Measurements from ENCODE around the gene TRAM2.

Gene TRAM2

DNA sequence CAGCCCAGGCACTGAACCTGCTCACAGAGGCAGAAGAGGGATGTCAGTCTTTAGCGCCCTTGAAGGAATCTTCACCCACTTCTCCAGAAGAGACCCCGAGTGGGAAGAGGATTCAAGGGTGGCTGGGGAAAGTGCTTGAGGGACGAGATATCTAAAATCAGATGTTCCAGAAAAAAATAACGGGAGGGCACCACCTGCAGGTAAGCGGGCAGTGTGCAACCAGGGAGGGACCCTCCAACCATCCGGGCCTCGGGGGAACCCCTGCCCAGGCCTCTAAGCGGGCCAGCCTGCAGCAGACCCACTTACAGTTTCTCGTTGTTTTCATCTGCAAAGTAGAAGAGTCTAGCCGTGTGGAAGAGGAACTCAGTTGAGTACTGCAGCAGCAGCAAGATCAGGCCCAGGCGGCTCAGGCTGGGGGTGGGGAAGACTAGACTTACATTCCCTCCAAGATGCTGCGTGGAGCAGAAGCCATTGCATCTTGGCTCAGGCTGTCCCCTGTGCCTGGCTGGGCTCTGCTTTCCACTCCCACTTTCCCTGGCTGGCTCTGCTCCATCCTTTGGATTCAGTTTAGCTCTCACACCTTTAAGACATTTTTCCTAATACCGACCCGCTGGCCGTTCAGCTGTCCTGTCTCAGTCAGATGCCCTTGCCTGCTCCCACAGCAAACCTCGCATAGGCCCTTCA lies 71.0 kb downstream of the TRAM2 start:
- no peak for DNase-seq

DNA sequence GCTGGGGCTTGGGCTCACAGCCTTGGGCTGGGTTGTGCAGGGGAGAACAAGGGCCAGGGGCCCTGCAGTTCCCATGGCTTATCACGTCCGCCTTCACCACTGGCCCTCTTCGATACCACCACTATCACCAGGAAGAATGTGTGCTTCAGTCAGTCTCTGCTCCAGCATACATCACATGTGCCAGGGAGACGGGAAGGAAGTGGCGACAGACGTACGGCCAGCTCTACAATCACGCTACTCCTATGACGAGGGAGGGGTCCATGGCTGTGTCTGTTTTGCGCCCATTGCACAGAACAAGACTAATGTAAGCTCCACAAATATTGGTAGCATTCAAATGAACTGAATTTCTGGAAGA lies 72.1 kb downstream of the TRAM2 start:
- DNase-seq: no peak

DNA sequence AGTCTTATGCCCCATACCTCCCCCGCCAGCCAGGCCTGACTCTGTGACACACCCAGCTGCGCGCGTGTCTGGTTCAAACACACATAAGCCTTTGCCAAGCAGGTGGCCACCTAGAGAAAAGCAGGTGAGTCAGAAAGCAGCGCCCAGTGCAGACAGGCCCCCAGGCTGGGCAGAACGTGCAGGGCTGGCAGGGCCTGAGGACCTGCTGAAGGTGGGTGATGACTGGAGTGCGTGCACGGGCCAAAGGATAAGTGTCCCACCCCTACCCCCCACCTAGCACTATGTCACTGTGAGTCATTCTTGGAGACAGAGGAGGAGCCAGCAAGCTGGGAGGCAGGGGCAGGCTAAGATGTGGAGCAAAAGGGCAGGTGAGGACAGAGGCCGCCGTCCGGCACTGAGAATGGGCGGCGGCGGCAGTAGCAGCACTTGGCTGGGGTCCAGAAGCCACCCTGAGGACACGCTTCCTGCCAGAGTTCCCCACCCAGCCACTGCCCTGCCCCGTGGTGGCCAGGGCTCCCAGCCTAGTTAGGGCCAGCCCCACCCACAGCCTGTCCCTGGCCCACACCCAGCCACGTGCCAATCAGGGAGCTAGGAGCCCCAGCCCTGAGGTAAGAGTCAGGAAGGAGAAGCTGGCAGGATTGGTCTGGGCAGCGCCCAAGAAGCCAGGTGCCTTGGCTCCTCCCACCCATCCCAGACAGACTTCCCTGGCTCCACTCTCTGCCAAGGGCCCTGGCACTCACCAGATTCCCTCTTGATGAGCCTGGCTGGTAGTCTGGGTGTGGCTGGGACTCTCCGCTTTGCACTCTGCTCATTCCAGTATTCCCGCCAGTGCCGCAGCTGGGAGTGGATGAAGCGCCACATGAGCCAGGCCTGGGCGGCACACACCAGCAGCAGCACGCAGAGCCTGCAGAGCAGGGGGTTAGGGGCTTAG lies 72.7 kb downstream of the TRAM2 start:
- no peak for DNase-seq

DNA sequence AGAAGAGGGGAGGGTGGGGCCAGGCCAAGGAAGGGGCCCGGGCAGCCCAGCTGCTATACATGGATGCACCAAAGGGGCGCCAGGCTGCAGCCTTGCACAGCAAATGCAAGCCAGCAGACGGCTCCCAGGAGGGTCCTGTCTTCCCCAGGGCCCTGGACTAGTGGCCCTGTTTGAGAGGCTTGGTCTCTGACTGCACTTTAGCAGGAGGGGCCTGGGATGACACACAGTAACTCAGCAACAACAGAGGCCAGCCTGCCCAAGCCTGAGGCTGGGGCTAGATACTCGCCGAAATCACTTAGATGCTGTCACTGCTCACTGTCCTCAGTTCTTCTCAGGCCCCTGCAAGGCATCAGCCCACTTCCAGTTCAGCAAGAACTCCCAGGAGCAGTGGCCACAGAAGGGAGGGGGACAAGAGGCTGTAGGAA lies 73.5 kb downstream of the TRAM2 start:
- DNase-seq: no peak

DNA sequence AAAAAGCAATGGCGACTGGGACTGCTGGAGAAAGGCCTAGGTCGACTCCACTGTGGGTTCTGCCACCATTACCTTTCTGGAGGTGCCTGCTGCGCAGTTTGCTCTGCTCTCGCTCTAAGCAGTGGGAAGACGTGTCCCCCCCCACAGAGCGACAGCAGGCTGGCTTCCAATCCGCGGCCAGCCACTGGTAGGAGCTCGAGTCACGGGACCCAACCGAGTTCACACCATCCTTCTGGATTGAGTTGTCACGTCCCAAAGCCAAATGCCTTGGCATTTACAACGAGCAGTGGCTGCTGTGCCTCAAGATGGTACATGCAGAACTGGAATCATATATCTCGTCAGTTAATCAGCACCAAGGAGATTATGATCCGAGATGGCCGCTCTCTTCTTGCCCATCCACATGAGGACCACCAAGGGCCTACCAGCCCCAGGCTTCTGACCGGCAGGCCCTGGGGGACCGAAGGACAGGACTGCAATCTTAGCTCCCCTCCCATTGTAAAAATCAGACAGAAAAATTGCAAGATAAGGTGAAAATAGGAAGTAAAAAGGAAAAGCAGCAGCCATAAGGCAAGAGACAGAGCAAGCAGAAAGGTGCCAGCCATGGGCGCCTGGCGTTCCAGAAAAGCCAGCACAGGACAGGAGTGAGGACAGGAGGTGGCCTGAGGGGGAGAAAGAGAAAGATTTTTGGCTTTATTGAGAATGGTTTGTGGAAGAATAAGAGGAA lies 74.4 kb downstream of the TRAM2 start:
- DNase-seq: no peak

DNA sequence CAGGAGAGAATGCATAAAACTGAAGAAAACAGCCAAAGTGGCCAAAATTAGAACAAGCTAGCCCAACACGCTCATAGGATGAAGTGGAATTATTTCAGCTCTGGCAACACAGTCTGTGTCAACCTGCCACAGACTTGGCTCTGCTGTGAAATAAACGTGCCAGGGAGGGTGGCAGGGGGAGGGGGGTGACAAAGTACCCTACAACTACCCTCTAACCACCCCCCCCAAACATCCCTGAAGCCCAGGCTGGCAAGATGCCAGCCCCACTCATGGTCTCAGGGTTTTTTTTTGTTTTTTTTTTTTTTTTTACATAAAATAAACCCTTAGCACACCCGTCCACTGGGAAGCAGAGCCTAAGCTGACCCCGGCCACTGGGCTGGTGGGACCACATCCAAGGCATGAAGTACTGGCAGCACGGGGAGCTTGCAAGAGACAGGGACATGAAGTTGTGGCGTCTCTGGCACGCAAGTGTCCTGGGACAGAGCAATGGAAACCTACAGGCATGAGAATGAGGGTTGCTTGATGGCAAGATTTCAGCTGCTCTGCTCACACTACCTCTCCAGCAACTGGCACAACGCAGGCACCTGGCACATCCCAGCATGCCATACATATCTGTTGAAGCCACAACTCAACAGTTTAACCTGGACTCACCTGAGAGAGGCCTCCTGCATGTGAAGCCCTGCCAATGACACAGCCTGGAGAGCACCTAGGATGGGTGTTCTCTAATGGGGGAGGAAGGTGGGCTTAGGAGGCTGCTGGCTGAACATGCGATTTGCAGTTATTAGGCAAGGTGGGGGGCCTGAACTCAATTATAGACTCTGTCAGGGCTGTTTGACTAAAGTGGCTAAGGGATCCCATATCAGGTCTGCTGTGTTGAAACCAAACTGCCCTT lies 76.4 kb downstream of the TRAM2 start:
- DNase-seq: no peak

DNA sequence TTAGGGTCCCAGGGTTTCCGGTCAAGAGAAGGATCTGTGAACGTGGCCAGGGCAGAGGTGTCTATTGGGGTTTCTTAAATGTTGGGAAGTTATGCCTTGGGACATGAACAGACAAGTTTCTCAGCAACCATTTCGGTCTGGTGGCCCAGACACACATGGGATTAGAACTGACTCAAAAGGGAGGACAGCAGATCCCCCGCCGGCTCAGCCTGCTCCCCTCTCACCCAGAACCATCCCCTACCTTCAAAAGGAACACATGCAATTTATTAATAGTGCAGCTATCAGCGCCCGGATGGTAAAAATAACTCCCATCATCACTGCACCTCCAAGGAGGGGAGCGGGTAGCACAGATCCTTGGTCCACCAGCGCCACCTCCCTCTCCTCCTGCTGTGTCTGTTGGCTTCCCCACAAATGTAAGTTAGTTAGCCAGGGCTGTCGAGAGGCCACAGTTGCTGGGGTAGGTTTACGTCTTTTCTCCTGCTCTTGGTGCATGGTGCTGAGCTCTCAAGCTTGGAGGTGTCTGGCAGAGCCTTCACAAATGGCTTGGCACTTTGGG lies 77.1 kb downstream of the TRAM2 start:
- DNase-seq: no peak

DNA sequence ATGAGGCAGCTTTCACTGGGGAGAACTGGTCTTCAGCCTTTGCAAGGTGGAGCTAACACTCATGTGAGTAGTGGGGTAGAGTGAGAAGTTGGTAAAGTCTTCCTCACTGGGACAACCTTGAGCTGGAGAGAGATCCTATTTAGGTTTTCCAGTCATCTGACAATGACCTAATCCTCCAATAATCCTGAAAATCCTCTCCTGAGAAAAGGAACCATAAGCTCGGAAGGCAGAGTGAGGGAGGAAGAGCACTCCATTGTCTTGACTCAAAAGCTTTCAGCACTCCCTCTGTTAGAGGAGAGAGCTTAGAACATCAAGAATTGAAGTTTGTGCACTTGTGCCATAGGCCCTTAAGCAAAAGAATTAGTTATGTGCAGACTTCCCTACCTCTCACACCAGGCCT lies 77.8 kb downstream of the TRAM2 start:
- DNase-seq: no peak

DNA sequence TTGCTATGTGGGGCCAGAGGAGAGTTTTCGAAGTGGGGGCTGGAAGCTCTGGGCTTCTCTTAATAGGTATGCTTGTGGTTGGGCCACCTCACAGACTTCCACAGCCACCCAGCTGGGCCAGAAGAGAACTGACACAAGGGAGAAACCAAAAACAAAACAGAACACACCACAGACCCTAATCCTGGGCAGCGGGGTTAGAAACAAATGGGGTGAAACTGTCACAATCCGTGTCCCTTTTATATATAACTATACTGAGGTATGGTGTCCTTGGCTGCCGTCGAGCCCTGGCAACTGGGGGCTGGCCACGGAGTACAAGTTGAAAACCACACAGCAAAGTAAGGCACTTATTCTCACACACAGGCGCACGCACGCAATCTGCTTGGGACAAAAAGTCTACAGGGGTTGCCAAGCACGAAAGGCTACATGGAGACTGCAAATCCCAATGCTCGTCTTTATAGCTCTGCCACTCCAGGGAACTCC lies 78.3 kb downstream of the TRAM2 start:
- DNase-seq: no peak

DNA sequence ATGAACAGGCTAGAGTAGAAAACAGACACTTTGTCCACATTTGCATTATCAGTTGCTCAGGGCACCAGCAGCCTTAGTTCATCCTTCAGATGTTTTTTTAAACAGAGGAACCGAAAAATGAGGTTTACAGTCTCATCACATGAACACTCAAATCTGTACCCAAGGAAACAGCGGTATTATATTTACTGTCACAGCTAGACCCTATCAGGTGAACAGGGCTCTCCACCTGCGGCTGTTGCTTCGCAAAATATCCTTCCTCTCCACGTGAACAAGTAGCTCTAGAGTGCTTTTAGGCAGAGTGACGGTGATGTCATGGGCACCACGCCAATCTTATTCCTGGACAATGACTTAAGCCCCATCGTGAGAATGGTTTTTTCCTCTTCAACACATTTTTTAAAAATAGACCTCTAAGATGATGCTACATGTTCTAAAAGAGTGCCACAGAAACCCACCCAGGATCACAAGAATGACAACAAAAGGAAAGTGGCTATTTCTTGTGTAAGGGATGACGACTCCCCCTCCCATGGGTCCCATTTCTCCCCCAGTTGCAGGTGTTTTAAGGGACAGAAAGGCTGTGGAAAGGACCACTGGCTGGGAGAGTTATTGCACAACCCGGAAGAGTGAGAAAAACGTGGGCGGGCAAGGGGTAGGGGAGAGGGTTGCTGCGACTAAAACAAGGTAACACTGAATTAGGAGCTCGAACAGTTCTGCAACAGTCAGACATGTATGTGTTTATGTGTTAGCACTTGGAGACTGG lies 79.0 kb downstream of the TRAM2 start:
- no peak for DNase-seq

DNA sequence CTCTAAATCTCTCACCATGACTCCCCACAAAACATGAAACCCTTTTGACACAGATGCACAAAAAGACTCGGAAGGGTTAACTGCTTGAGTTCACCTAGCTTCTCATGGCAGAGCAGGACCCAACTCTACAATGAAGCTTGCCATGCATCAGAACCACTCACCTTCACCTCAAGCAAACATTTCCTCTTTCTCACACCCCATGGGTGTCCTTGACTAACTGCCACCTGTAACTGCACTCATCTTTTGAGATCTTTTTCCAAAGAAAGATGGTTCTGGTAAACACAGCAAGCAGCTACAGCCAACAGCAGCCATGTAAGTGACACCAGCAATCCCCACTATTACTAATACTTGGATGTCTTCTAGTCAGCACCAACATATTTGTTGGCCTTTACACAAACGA lies 80.2 kb downstream of the TRAM2 start:
- DNase-seq: no peak

DNA sequence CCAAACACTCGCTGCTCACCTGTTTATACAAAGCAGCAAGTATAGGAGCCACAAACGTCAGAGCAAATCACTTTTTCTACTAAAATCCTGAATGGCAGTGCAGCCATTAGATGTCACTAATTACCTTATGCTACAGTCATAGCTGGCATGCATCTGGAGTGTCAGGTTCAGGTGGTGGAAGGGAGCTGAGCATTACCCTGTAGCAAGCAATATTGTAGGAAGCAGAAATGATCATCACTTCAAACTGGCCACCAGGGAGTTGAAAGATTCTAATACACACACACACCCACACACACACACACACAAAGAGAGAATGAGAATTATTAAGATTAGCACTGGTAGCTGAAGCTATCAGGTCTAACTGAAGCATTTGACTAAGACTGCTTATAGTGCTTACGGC lies 80.9 kb downstream of the TRAM2 start:
- DNase-seq: no peak

DNA sequence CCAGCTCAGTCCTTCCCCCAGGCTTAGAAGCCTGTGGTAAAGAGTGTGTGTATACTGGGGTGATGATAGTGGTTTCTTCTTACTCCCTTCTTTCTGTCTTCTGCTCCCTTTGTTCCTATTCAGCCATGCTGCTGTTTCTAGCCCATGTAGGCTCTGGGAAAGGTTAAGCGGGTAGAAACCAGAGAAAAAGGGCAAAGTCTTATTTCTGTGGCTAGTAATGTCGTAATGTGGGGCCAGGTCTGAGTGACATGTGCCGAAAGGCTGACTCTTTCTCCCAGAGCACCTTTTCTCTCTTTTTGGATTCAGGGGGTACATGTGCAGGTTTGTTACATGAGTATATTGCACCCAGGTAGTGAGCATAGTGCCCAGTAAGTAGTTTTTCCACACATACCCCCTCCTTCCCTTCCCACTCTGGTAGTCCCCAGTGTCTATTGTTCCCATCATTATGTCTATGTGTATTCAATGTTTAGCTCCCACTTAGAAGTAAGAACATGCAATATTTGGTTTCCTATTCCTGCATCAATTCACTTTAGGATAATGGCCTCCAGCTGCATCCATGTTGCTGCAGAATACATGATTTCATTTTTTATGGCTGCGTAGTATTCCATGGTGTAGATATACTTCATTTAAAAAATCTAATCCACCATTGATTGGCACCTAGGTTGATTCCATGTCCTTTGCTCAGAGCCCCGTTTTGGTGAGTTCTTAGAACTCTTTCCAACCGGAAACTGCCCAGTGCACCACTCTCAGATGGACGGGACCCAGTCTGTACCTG lies 82.4 kb downstream of the TRAM2 start:
- no peak for DNase-seq

DNA sequence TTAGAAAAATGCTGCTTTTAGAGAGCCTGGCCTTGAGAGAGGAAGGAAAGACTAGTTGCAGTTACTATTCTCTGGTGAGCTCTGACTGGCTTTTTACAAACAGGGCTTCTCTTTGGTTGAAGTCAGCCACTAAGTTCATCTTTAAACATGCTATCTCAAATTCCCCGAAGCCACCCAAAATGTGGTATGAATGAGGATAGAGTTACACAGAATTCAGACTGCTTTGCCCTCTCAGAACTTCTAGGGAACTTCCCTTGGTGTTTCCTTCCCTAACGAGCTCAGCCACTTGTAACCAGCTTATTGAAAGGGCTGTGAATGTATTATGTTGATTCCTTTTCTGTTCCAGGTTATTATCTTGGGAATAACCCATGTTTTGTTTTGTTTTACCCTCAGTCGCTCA lies 83.2 kb downstream of the TRAM2 start:
- no peak for DNase-seq

DNA sequence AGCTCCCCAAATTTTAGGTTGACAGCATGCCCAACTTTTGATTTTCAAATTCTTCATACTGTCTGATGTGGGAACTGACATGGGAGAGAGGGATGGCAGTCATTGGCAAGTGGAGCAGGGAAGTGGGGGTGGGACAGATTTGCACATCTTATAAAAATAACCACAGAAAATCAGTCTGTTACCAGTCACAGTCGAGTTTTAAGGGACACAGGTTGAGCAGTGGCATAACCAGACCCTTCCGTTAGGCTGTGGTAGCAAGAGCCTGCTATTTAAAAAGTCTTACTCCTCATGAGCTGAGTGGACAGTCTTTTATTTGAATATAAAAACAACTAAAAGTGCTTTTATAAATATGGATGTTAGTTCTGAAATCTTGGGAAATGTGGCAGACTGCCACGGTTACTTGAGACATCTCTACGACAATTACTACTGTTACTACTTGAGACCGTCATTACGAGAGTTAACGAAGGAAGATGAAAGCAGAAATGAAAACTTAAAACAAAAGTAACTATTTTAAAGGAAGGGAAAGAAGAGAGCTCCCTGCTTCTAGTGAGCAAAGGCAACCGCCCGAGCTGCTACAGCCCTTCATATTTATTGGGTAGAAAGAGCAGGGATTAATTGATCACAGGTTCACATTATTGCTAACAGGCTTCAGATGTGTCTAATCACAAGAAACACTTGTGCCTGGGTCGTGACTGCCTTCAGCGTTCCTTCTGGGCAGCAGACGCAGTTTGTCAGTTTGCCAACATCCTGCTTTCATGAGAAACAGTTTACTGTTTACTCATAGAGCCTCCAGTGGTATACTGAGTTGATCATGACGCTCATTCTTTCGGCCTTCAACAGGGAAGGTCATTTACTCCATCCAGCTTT lies 85.4 kb downstream of the TRAM2 start:
- no peak for DNase-seq

DNA sequence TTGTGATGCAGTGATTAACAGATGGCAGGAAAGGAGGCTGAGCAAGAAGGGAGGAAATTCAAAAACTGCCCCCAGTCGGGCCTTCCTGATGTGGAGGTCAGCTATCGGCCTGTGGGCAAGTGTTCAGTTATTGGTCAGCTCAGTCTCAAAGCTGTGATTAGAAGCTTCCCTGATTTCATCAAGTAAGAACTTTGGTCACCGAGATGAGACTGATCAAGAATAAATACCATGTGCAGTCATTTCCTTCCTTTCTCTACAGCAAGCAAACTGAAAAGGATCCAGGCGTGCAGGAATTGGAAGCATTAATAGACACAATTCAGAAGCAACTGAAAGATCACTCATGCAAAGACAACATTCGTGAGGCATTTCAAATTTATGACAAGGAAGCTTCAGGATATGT lies 87.0 kb downstream of the TRAM2 start:
- DNase-seq: no peak

DNA sequence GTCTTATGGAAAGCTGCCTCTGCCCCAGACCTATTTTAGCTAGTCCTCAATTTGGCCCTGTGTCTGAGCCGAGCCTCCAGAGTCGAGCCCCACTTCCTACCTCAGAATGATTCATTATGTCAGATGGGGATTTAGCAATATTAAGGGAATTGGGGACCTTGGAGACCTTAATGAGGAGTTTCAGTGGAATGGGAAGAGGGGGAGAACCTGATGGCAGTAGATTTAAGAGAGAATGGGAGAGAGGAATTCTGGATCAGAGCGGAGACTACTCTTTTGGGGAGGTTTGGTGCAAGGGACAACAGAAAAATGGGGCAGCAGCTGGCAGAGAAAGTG lies 93.2 kb downstream of the TRAM2 start:
- DNase-seq: no peak

DNA sequence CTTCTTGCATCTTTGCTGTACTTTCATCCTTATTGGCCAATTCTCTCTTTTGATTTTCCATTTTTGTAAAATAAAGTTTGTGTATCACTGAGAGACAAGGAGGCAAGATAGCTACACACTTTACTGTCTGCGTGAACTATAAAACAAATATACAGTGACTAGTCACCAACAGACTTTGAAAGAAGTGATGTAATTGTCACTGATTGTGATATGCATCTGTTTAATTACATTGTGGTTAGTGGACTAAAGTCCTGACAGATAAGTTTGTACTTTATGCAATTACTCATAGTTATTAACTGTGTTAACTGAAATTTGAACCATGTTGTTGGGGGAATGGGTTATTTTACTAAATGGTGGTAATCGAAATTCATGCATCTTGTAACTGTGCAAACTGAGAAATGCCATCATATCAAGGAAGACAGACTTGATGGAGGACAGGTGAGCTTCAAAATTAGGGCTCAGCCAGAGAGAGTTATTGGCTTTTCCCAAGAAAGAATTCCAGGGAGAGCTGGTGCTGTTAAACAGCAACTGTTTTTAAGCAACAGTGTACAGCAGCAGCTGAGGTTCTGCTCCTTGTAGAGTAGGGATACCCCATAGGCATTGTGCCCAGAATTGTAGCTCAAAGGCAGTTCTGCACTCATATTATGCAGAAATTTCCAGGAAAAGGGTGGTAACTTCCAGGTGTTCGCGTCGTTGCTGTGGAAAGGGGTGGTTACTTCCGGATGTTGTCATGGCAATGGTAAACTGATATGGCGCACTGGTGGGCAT lies 93.8 kb downstream of the TRAM2 start:
- DNase-seq: no peak

DNA sequence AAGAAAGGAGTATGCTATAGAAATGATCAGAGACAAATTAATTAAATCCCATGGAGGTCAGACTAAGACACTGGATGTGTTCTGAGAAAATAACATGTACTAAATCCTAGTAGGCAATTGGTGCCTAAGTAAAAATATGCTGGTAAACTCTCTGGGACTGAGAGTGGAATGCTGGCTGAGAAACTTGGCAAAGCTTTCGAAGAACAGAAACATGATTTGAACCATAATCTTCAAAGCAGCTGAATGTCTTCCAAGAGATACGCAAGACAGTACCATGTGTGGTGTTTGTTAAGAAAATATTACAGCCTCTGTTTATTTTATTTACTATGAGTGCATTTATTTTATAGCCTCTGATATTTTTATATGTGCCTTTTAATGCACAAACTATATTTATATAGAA lies 101.6 kb downstream of the TRAM2 start:
- no peak for DNase-seq

Measured in AML-193 (cell line).